ENCODE measurements around the gene SS18L1.
"Not testable (repeated sequence)": the region's sequence is repeated elsewhere in the genome, so short reads cannot be mapped to it uniquely, and the experiment has no call there.

The SS18L1 gene

GRCh38 chr20:62143081-62143956 is at the start of gene SS18L1, which contains the start of gene PSMA7:
Gene SS18L1, plus strand, starts transcription at chr20:62143769. Its CDS starts 52 bp downstream, at chr20:62143821.
Gene PSMA7, minus strand, starts transcription at chr20:62143394. Its CDS starts 91 bp downstream, at chr20:62143303.
- DNase-seq = peak; percentile 81 to 86

GRCh38 chr20:62096421-62097380 is 46.9 kb upstream of the SS18L1 start:
- no peak for DNase-seq

- DNase-seq = no peak
These were observed 45.6 kb upstream of the SS18L1 start for GRCh38 chr20:62097881-62098407.

GRCh38 chr20:62101078-62101477 is 42.5 kb upstream of the SS18L1 start:
- no peak for DNase-seq

GRCh38 chr20:62103508-62104233 is 39.9 kb upstream of the SS18L1 start:
- DNase-seq = no peak

GRCh38 chr20:62104234-62104789 is 39.3 kb upstream of the SS18L1 start:
- DNase-seq = no peak

GRCh38 chr20:62104791-62105345 is 38.7 kb upstream of the SS18L1 start:
- DNase-seq = no peak

GRCh38 chr20:62105592-62105991 is 38.0 kb upstream of the SS18L1 start:
- DNase-seq = no peak

GRCh38 chr20:62111148-62111547 is 32.4 kb upstream of the SS18L1 start:
- no peak for DNase-seq

- DNase-seq = no peak
These were observed 31.2 kb upstream of the SS18L1 start for GRCh38 chr20:62112368-62112767.

GRCh38 chr20:62114894-62115293 is 28.7 kb upstream of the SS18L1 start:
- DNase-seq = no peak

- DNase-seq = not testable (repeated sequence)
These were observed 27.7 kb upstream of the SS18L1 start for GRCh38 chr20:62115800-62116407.

GRCh38 chr20:62116558-62117361 is 26.8 kb upstream of the SS18L1 start:
- DNase-seq = no peak

GRCh38 chr20:62117362-62117646 is 26.3 kb upstream of the SS18L1 start:
- DNase-seq = no peak

GRCh38 chr20:62117658-62118057 is 25.9 kb upstream of the SS18L1 start:
- DNase-seq = peak; percentile 24 to 59

GRCh38 chr20:62118113-62119043 is 25.2 kb upstream of the SS18L1 start:
- DNase-seq = no peak

GRCh38 chr20:62119115-62119514 is 24.5 kb upstream of the SS18L1 start:
- no peak for DNase-seq

GRCh38 chr20:62119591-62120364 is 23.8 kb upstream of the SS18L1 start:
- no peak for DNase-seq

GRCh38 chr20:62120365-62120762 is 23.2 kb upstream of the SS18L1 start:
- DNase-seq = no peak

All from stimulated activated CD4-positive, alpha-beta T cell treated with anti-CD3 and anti-CD28 coated beads, Interleukin-4, amount 100 ng/mL, for 4 hours (primary cell).